ENCODE results near the gene KCTD12.

KCTD12 gene

DNA sequence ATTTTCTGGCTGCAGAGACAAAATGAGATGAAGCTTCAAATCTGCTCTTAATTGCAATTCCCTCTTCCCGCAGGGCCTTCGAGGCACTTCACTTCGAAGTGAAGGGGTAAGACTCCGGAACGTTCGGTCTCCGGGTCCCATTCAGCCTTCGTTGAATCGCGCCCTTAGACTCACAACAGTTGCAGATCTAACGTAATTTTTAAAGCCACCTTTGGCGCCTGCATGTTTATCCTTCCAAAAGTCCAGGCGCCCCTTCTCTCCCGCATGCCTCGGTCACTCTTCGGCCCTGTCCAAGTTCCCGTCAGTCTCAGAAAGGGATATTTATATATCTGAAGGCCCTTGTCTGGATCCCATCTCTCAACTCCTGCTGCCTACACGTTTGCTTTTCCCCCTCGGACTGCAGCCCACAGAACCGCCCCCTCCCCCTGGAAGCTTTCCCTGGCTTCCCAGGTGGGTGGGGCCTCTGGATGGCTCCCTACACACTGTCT is 915 bp upstream of the KCTD12 start:
- DNase-seq (ENCODE audit: low spot score): no peak

DNA sequence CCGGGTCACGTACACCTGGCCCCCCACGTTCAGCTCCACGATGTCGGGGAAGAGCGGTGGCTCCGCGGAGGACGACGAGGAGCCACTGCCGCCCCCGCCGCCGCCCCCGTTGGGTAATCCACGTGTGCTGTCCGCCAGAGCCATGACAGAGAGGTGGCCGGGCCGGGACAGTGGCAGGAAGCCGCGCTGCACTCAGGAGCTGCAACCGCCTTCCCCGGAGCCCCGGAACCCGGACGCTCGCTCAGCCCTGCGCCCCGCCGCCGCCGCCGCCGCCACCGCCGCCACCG is 257 bp downstream of the KCTD12 start:
- DNase-seq (ENCODE audit: low spot score): no peak

DNA sequence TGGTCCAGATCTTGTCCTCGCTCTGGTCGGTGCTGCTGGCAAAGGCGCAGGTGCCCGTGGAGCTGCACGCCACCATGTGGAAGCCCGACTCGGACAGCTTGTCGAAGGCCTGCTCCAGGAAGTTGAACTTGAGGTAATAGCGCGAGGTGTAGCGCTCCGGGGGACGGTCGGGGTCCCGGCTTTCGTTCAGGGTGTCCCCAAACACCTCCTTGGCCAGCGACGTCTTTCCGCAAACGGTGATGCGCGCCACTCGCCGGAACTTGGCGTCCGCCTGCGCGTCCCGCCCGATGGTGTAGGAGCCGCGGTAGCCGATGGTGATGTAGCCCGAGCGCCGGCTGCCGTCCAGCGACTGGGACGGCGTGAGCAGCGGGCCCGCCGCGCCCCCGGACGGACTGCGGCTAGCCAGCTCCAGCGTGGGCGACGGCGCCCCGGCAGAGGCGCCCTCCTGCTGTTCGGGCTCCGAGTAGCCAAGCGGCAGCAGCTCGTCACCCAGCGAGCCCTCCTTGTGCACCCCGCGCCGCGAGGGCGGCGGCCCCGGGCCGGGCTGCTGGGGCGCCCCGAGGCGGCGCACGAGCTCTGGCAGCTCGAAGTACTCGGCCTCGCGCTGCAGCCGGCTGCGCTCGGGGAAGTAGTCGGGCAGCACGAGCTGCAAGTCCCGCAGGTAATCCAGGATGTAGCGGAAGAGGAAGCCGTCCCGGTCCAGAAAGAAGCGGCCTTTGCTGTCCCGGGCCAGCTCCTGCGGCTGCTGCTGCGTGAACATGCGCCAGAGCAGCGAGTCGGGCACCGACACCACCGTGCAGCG is 801 bp downstream of the KCTD12 start:
- DNase-seq (ENCODE audit: low spot score): peak; percentile 3

DNA sequence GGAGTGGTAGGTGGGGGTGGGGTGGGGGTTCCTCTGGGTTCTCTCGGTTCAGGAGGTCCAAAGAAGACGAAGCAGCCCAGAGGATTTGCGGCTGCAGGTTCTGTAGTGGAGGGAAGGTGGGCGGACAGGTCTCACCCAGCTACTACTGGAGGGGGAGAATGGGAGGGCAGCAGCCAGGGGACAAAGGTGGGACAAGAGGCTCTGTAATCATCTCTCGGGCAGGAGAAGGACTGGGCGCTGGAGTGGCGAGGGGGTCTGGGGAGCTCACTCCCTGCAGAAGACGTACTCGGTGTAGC is 1.4 kb downstream of the KCTD12 start:
- no peak for DNase-seq (ENCODE audit: low spot score)

DNA sequence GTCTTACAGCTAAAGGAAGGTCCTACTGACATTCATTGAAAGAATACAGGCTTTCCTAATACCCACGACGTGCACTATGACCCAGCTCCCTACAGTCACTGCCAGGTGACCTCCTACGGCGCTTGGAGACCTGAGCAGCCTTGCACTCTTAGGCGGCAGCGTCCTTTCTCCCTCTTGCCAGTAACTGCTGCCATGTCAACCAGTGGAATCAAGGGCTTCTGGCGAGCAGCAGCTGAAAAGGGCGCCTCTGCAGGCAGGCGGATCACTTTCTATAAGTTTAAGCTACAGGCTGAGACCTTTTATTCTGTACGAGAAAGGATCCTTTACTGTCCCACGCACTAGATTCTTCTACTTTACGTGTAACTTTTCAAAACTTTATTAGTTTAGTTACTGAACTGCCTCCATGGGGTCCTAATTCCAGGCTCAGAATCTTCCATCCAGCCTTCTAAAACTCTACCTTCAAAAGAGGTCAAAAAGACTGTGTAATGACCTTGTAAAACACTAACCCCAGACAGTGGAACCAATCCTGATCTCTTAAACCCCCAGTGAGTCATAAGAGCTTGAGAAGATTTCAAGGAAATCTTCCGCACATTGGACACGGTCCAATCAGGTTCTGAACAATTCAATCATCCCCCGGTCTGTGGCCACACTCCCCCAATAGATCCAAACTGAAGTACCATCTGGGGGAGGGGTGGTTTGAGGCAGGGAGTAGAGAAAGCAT is 1.9 kb downstream of the KCTD12 start:
- no peak for DNase-seq (ENCODE audit: low spot score)

DNA sequence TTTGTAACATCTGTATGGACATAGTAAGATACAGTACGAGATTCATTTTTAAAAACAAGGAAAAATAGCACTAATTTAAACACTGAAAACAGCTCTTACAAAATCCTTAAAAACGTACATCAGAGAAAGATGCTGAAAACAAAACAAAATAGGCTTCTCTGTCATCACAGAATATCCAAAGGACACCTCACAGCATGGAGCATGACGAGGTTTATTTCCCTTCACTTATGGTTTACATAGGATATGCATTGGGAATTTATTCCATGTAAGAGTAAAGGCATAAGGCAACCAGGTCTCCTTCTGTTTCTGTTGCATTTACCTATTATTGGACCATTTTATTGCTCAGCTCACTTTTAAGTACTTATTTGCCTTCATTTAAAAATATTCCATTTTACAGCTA is 3.0 kb downstream of the KCTD12 start:
- DNase-seq (ENCODE audit: low spot score): no peak

DNA sequence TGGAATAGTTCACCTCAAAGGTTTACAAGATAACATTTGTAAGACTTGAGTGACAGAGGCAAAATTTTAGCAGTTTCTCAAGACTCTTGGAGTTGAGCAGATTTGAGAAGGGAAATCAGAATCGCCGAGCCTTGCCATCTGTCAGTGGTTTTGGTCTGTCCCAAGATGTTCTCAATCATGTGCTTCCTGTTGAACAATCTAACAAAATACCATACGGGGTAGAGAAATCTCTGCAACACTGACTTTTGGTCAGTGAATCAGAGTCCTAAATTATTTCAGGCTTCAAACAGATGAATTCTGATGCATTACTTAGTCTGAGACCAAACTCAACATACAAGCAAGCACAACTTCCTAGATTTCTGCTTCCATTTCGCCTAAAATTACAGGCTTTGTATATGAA is 3.8 kb downstream of the KCTD12 start:
- no peak for DNase-seq (ENCODE audit: low spot score)

DNA sequence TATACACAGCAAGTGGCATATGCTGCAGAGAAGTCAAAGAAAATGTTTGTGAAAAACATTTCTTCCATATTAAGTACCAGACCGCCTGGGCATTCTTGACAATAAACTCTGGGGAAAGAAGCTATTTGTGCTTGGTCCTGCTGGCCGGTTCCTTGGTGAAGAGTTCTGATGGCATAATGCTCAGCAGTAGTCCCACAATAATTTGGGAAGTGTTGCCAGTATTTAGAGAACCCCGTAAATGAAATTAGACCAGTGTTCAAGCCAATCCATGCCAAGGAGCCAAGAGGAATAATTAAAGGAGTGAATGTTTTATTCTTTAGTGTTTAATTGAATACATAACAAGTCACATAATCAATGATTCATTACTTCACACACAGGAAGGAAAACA is 6.3 kb downstream of the KCTD12 start:
- no peak for DNase-seq (ENCODE audit: low spot score)

DNA sequence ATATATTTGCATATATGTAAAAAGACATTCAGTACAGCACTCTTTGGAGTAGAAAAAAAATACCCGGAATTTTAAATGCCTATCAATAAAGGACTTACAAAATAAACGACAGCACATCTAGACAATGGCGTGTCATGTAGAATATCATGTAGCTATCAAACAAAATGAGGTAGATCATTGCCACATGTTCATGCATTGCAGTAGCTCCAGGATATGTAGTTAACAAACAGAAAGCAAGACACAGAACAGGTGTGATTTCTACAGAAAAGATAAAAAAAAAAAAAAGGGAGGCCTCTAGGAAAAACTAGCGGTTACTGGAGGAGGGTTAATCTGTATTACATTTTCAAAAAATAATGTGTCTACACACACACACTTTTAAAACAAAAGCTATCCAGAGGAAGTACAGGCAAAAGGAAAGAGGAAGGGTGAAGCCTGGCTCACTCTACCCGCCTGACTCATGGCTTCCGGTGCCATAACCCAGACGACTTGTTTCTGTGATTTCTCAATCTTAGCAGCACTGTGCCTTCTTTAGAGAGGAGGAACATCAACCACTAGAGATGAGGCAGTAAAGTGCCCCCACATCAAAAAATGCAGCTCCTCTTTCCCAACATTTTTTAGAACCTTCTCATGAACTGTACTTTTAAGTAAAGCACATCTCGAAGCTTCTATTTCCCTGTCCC is 6.9 kb downstream of the KCTD12 start:
- DNase-seq (ENCODE audit: low spot score): peak; percentile 19

DNA sequence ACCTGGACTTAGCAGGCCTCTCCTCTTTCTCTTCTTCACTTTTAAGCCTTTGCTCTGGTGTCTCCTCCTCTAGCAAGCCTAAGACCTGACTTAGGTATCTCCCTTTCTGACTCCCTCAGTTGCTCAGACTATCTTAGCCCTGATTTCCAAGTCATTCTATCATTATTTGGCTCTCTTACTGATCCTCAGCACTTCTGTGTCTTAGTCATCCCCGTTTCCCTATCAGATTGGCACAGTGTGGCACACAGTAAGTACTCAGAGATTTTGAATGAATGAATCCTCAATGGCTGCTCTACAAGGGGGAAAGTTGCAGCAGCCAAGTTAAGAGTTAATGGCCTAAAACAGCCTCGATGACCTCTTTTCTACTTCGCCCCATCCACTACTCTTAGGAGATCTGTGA is 8.2 kb downstream of the KCTD12 start:
- DNase-seq (ENCODE audit: low spot score): no peak

DNA sequence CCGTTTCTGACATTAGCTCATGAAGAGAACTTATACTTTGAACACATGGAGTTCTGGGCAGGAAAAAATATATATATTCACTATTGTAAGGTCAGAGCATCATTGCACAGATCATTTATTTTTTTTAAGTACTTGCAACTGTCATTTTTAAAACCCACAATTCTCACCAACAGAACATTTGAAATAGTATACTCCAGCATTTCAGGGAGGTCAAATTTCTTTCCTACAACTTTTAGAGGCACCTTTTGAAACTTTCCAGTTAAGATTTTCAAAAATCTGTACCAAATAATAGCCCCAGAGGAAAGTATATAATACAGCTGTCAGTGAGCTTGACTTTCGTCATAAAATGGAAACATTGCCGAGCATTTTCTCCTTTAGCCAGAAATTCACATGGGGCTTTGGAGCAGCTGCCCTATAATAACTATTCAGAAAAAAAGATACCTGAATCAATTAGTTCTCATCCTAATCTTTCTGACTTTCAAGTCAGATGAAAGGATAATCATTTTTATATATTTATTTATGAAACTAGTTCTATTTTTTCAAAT is 10.9 kb downstream of the KCTD12 start:
- DNase-seq (ENCODE audit: low spot score): no peak

DNA sequence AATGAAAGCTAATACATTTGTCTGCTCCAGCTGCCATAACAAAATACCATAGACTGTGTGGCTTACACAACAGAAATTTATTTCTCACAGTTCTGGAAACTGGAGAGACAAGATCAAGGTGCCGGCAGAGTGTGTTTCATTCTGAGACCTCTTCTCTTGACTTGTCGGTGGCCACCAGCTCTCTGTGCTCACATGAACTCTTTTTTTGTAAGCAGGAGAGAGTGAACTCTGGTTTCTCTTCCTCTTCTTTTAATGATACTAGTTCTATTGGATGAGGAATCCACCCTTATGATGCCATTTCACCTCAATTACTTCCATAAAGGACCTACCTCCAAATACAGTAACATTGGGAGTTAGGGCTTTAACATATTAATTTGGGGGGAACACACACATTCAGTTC is 11.7 kb downstream of the KCTD12 start:
- DNase-seq (ENCODE audit: low spot score): no peak

DNA sequence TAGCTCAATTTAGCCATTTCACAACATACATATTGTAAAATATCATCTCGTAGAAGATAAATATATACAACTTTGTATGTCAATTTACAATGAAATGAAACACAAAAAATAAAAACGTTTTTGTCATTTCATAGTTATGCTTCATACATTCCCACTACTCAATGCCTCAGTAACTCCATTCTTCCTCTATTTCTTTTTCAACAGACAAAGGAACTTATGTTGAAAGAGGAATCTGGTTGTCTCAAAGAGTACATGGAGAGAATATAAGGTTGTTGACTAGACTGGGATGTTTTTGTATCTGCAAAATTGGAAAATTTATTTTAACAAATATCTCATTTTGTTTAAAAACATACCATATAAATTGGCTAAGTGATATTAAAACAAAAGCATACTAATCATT is 12.8 kb downstream of the KCTD12 start:
- no peak for DNase-seq (ENCODE audit: low spot score)

DNA sequence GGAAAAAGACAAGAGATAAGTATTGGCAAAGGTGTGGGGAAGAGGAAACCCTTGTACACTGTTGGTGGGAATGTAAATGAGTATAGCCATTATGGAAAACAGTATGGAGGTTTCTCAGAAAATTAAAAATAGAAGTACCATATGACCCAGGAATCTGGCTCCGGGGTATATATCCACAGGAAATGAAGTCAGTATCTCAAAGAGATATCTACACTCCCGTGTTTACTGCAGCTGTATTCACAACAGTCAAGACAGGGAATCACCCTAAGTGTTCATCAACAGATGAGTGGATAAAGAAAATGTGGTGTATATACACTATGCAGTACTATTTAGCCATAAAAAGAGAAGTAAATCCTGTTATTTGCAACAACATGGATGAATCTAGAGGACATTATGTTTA is 13.5 kb downstream of the KCTD12 start:
- no peak for DNase-seq (ENCODE audit: low spot score)

DNA sequence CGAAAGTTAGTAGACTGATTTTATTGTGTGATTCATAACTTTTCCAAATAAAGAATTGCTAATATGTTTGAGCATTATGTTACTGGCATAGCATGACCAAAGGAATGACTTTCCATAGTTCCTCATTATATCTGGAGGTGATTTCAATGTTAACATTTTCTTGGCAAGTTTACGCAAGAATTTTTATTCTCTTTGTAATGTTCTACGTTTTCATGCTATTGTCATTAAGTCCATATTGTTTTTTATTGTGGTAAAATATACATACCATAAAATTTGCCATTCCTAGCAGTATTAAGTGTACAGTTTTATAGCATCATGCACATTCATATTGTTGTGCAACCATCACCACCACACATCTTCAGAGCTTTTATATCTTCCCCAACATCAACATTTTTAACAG is 14.8 kb downstream of the KCTD12 start:
- no peak for DNase-seq (ENCODE audit: low spot score)

DNA sequence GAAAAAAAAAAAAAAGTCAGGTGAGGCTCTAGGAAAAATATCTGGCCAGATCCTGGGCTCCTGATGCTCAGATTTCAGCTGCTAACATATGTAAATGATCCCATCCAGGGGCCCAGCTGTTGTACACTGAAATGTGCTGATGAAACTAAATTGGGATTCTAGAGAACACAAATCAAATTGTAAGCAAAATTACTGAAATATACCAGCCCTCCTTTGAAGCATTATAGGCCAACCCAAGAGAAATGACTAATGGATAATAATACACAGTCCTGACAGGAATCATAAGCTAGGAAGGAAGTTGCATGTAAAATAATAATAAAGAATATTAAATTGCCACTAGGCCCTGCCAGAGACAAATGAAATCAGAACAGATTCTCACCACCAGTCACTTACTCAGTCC is 17.8 kb downstream of the KCTD12 start:
- no peak for DNase-seq (ENCODE audit: low spot score)

DNA sequence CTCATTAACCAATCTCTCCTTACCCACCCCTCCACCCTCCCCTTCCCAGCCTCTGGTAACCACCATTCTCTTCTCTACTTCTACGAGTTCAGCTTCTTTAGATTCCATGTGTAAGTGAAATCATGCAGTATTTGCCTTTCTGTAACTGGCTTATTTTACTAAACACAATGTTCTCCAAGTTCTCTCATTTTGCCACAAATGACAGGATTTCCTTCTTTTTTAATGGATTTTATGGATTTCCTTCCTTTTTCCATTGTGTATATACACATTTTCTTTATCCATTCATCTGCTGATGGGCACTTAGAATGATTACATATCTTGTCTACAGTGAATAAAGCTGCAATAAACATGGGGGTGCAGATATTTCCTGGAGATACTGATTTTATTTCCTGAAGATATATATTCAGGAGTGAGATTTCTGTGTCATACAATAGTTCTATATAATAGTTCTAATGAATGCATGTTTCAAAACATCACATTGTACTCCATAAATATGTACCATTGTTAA is 20.2 kb downstream of the KCTD12 start:
- DNase-seq (ENCODE audit: low spot score): no peak

DNA sequence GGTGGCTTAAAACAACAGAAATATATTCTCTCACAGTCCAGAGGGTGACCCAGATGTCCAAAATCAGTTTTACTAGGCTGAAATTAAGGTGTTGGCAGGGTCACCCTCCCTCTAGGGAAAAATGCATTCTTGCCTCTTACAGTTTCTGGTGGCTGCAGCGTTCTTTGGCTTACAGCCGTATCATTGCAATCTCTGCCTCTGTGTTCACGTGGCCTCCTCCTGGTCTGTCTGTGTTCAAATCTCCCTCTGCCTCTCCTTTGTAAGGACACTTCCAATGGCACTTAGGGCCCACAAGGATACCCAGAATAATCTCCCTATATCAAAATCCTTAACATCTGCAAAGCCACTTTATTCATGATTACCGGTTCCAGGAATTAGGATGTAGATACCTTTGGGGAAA is 21.1 kb downstream of the KCTD12 start:
- DNase-seq (ENCODE audit: low spot score): no peak

DNA sequence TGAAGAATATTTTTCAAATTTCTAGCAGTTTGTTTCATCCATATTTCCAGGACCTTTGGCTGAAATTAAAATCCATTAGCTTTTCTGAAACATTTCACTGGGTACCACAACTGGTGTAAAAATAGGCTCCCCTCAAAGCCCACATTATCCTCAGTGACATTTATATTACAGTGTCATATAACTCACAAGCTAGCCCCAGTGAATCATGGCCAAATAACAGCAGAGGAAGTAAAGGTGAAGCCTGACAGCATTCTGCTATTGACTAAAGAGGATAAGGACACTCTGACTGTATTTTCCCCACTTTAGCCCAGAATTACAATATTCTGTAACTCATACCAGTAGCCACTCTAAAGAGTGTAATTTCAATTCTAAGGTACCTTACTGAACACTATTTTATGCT is 21.9 kb downstream of the KCTD12 start:
- DNase-seq (ENCODE audit: low spot score): no peak

DNA sequence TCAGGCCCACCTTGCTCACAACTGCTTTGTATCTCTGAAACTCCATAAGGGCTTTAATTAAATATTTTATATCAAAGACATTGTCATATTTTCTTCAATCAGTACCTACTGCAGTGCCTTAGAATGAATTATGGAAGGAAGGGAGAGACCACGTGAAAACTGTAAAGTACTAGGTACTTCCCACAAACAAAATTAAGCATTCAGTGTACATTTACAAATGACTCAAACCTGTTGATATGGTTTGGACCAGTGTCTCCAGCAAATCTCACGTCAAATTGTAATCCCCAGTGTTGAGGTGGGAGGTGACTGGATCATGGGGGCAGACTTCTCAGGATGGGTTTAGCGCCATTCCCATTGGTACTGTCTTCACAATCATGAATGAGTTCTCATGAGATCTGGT is 23.2 kb downstream of the KCTD12 start:
- DNase-seq (ENCODE audit: low spot score): no peak

DNA sequence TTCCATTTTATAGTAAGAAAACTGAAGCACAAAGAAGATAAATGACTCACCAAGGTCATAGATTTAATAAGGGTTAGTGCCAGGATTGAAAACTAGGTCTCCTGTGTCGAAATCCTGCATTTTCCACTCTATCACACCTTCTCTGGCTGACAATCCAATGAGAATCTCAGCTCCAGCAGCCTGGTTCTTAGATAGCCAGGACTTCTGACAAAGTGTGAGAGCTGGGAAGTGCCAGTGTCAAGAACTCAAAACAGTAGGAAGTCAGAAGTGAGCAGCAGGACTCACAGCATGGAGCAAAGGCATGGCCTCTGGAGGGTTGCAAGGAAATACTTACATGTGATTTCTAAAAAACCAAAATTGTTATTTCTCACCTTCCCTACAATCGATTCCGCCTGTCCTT is 24.3 kb downstream of the KCTD12 start:
- DNase-seq (ENCODE audit: low spot score): no peak

DNA sequence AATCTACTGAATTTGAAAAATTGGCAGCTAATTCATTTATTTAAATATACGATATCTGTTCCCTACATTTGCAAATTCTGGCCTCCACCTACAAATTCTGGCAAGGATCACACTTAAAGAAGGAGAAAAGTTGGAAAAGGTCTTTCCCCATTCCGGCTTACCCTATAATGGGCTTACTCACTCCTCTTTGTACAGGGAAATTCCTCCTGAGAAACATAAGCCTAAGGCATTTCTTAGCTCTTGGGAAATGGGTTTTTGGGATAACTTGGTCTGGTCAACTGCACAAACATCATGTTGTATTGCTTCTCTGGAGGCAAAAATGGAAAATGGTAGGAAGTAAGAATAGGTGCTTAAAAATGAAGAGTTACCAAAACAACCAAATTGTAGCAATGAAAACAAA is 25.5 kb downstream of the KCTD12 start:
- no peak for DNase-seq (ENCODE audit: low spot score)

DNA sequence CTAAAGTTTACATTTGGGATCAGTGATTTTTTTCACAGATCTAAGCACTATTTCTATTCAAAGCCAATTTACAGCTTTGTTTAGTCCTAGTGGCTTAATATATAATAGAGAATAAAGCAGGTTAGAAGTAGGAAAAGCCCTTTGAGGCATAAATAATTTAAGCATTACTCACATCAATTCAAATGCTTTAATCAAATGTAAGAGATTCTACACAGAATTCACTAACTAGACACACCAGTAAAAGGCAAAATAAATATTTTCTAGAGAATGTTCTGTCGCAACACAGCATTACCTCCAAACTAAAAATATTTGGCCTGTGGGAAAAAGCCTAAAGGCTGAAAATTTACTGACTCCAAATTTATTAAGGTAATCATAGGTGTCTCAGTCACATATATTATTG is 31.3 kb downstream of the KCTD12 start:
- DNase-seq (ENCODE audit: low spot score): no peak

All from LoVo (cell line).